H1 (cell line): Measurements from ENCODE around the gene MS4A6A. TPM values are rescaled to one million over a fixed set of nuclear protein-coding genes. Genes with fewer than 3 reads are reported as not detected.

Experiments used
- CTCF ChIA-PET: fragments of 300-600 bp; sonication (Branson Sonifier 250); formaldehyde crosslinking; loops from one replicate; lab custom pipeline; 2021; ENCODE audit not compliant: partially characterized antibody; lab: Charles Lee
- POLR2A ChIA-PET: fragments of 300-600 bp; sonication (Branson Sonifier 250); formaldehyde crosslinking; loops from one replicate; lab custom pipeline; 2021; ENCODE audit warnings: inconsistent platforms; ENCODE audit not compliant: partially characterized antibody; lab: Charles Lee
- DNase-seq, 2 experiments: peaks; one replicate each; pipeline versions ENCODE4 v3.0.0 to v3.0.0-alpha.2; 2010 to 2022; ENCODE audit warnings: low spot score in 2 of 2, low read depth in 1 of 2, mixed read lengths in 1 of 2
- FAIRE-seq: peaks from 2 replicates; lab custom pipeline; 2011; peaks lifted over from hg19 to GRCh38; lab: Jason Lieb, UNC
- H2AFZ ChIP-seq: 2 replicates; pipeline ENCODE4 v1.8.1; 2012; ENCODE audit warnings: low read length, inconsistent platforms
- H2AK5ac ChIP-seq: 2 replicates; pipeline ENCODE4 v1.6.1; 2013; ENCODE audit warnings: low read depth, low read length
- H2BK120ac ChIP-seq: replicated peaks from 2 replicates; pipeline ENCODE3; 2013; ENCODE audit warnings: low read depth, low read length, inconsistent platforms
- H2BK12ac ChIP-seq: 2 replicates; pipeline ENCODE4 v1.6.1; 2013; ENCODE audit warnings: low read depth, low read length
- H2BK15ac ChIP-seq: 2 replicates; pipeline ENCODE4 v1.6.1; 2013; ENCODE audit warnings: low read length
- H2BK20ac ChIP-seq: 2 replicates; pipeline ENCODE4 v1.6.1; 2013; ENCODE audit warnings: low read length
- H2BK5ac ChIP-seq: 2 replicates; pipeline ENCODE4 v1.6.1; 2013; ENCODE audit warnings: low read depth, low read length
- H3K14ac ChIP-seq: 2 replicates; pipeline ENCODE4 v1.6.1; 2013; ENCODE audit warnings: inconsistent platforms; ENCODE audit not compliant: insufficient read length
- H3K18ac ChIP-seq: 2 replicates; pipeline ENCODE4 v1.6.1; 2013; ENCODE audit warnings: low read length; ENCODE audit errors: extremely low read depth
- H3K23ac ChIP-seq: 2 replicates; pipeline ENCODE4 v1.6.1; 2013; ENCODE audit warnings: inconsistent platforms; ENCODE audit not compliant: insufficient read length
- H3K23me2 ChIP-seq: 2 replicates; pipeline ENCODE4 v1.6.1; 2013; ENCODE audit warnings: low read depth, low read length
- H3K27ac ChIP-seq: 2 replicates; pipeline ENCODE4 v1.6.1; 2011; ENCODE audit warnings: low read depth, low read length, inconsistent platforms
- H3K27me3 ChIP-seq, 4 experiments: replicated peaks in 1 of 4; 1 replicate in 1 of 4; 2 replicates in 3 of 4; pipeline versions ENCODE4 v1.6.1 to v1.8.1; 2011 to 2013; ENCODE audit warnings: low read length in 3 of 4, mild to moderate bottlenecking in 3 of 4, inconsistent platforms in 2 of 4, mixed read lengths in 2 of 4, moderate library complexity in 1 of 4; ENCODE audit not compliant: control insufficient read depth in 3 of 4, insufficient read depth in 3 of 4; ENCODE audit errors: extremely low read depth in 1 of 4
- H3K36me3 ChIP-seq, 4 experiments: 2 replicates each; pipeline versions ENCODE4 v1.6.1 to v1.8.1; 2011 to 2013; ENCODE audit warnings: mild to moderate bottlenecking in 4 of 4, low read length in 3 of 4, moderate library complexity in 2 of 4, control low read depth in 1 of 4, inconsistent platforms in 1 of 4; ENCODE audit not compliant: insufficient read depth in 4 of 4, control insufficient read depth in 2 of 4
- H3K4ac ChIP-seq: replicated peaks from 2 replicates; pipeline ENCODE3; 2013; ENCODE audit warnings: low read length, low read depth, mixed read lengths, inconsistent platforms; ENCODE audit not compliant: insufficient read length
- H3K4me1 ChIP-seq, 4 experiments: replicated peaks in 1 of 4; 1 replicate in 1 of 4; 2 replicates in 3 of 4; pipeline versions ENCODE4 v1.6.1 to v1.8.1; 2011 to 2013; ENCODE audit warnings: low read length in 3 of 4, inconsistent platforms in 2 of 4, mixed read lengths in 1 of 4; ENCODE audit not compliant: insufficient read depth in 4 of 4, control insufficient read depth in 3 of 4
- H3K4me2 ChIP-seq, 2 experiments: 2 replicates each; pipeline versions ENCODE4 v1.6.1 to v1.8.1; 2011 to 2013; ENCODE audit warnings: low read depth in 2 of 2, low read length in 2 of 2, control low read depth in 1 of 2, inconsistent platforms in 1 of 2, mild to moderate bottlenecking in 1 of 2; ENCODE audit not compliant: insufficient read depth in 1 of 2
- H3K4me3 ChIP-seq, 4 experiments: fragments of 200-600, 300-600 bp in 1 of 4; sonication (generic), shearing (Covaris generic), sonication (Bioruptor Twin) in 1 of 4; 2 replicates each; pipeline versions ENCODE4 v1.5.1 to v1.8.1; 2011 to 2016; ENCODE audit warnings: low read length in 4 of 4, low read depth in 3 of 4, control low read depth in 2 of 4, inconsistent platforms in 2 of 4, mild to moderate bottlenecking in 2 of 4, mixed read lengths in 1 of 4, moderate library complexity in 1 of 4; ENCODE audit not compliant: insufficient read depth in 2 of 4; ENCODE audit errors: extremely low read depth in 1 of 4
- H3K56ac ChIP-seq: replicated peaks from 2 replicates; pipeline ENCODE3; 2013; ENCODE audit warnings: low read depth, mild to moderate bottlenecking, mixed read lengths, low read length, inconsistent platforms; ENCODE audit not compliant: insufficient read length
- H3K79me1 ChIP-seq: 2 replicates; pipeline ENCODE4 v1.6.1; 2013; ENCODE audit warnings: low read depth, low read length, control low read depth
- H3K79me2 ChIP-seq, 2 experiments: 2 replicates each; pipeline versions ENCODE4 v1.6.1 to v1.8.1; 2012 to 2013; ENCODE audit warnings: low read length in 2 of 2, mild to moderate bottlenecking in 2 of 2, inconsistent platforms in 1 of 2; ENCODE audit not compliant: insufficient read depth in 2 of 2, control insufficient read depth in 1 of 2
- H3K9ac ChIP-seq, 4 experiments: replicated peaks in 1 of 4; 1 replicate in 1 of 4; 2 replicates in 3 of 4; pipeline versions ENCODE4 v1.6.1 to v1.8.1; 2011 to 2013; ENCODE audit warnings: low read depth in 3 of 4, low read length in 3 of 4, control low read depth in 2 of 4, mild to moderate bottlenecking in 2 of 4, moderate library complexity in 2 of 4, inconsistent platforms in 1 of 4; ENCODE audit errors: extremely low read depth in 1 of 4
- H3K9me3 ChIP-seq, 2 experiments: 2 replicates each; pipeline versions ENCODE4 v1.6.1 to v1.8.1; 2012 to 2013; ENCODE audit warnings: mild to moderate bottlenecking in 2 of 2, moderate library complexity in 2 of 2, control low read depth in 1 of 2, inconsistent platforms in 1 of 2, low read depth in 1 of 2, low read length in 1 of 2, mixed read lengths in 1 of 2; ENCODE audit not compliant: insufficient read depth in 2 of 2
- H4K20me1 ChIP-seq, 2 experiments: replicated peaks in 1 of 2; 2 replicates each; pipeline versions ENCODE3 to v1.8.1; 2011 to 2013; ENCODE audit warnings: inconsistent platforms in 2 of 2, low read length in 2 of 2, mild to moderate bottlenecking in 1 of 2; ENCODE audit not compliant: insufficient read depth in 2 of 2, control insufficient read depth in 1 of 2
- H4K5ac ChIP-seq: 2 replicates; pipeline ENCODE4 v1.6.1; 2013; ENCODE audit warnings: low read length, low read depth, mixed read lengths, inconsistent platforms; ENCODE audit not compliant: insufficient read length
- H4K8ac ChIP-seq: 2 replicates; pipeline ENCODE4 v1.8.0; 2013; ENCODE audit warnings: mild to moderate bottlenecking, moderate library complexity, low read length, inconsistent platforms; ENCODE audit not compliant: insufficient read depth; ENCODE audit errors: extremely low read depth
- H4K91ac ChIP-seq: replicated peaks from 2 replicates; pipeline ENCODE3; 2013; ENCODE audit warnings: low read length, mixed read lengths, inconsistent platforms; ENCODE audit not compliant: insufficient read length
- CTCF ChIP-seq, 3 experiments: IDR thresholded peaks; 1 replicate in 2 of 3; 2 replicates in 1 of 3; pipeline versions ENCODE4 v1.5.1 to v1.6.1; 2011; ENCODE audit warnings: low read length in 3 of 3, mild to moderate bottlenecking in 3 of 3, inconsistent platforms in 2 of 3, low read depth in 1 of 3, moderate library complexity in 1 of 3; ENCODE audit not compliant: insufficient read depth in 1 of 3; ENCODE audit errors: control extremely low read depth in 1 of 3
- HDAC6 ChIP-seq: IDR thresholded peaks from one replicate; pipeline ENCODE4 v1.7.1; 2012; ENCODE audit warnings: low read depth, mild to moderate bottlenecking, inconsistent platforms, low read length, moderate library complexity
- KDM1A ChIP-seq: fragments of 200-600, 300-600 bp; sonication (generic); IDR thresholded peaks from 2 replicates; pipeline ENCODE4 v1.7.1; 2016; ENCODE audit warnings: mild to moderate bottlenecking, low read length, borderline replicate concordance
- RFX5 ChIP-seq: IDR thresholded peaks from 2 replicates; pipeline ENCODE4 v1.6.1; 2011; ENCODE audit warnings: low read depth, low read length, improper control_type of control experiment, borderline replicate concordance
- TEAD4 ChIP-seq: IDR thresholded peaks from 2 replicates; pipeline ENCODE4 v1.6.1; 2012; ENCODE audit warnings: low read depth, low read length, inconsistent platforms, mixed read lengths
- YY1 ChIP-seq: IDR thresholded peaks from 2 replicates; pipeline ENCODE4 v1.6.1; 2011; ENCODE audit warnings: low read depth, mild to moderate bottlenecking, low read length
- WGBS, 2 experiments: shearing (Covaris generic) in 1 of 2; methylation state at CpG; one replicate each; pipeline versions ENCODE4 v1.1.6 to v1.1.7; 2013 to 2015; ENCODE audit warnings: low lambda C conversion rate in 2 of 2, mixed read lengths in 2 of 2, inconsistent platforms in 1 of 2, low coverage in 1 of 2, missing lambda C conversion rate in 1 of 2; ENCODE audit not compliant: insufficient replicate concordance in 2 of 2, insufficient coverage in 1 of 2, insufficient read length in 1 of 2; ENCODE audit errors: extremely low coverage in 1 of 2, missing lambda C conversion rate in 1 of 2; 5-methylcytosine and 5-hydroxymethylcytosine counted together
- long read RNA-seq, 2 experiments: library from RNA in 1 of 2; library from capped mRNA in 1 of 2; stranded (forward); transcript quantifications; one replicate each; pipeline ENCODE4 v2.0.0, GENCODE V29; 2021; ENCODE audit warnings: inconsistent platforms in 1 of 2
- polyA minus RNA-seq, 3 experiments: library from RNA; depleted of rRNA, polyadenylated mRNA; stranded (reverse); fragments of >200 nt; gene quantifications; 1 replicate in 2 of 3; 2 replicates in 1 of 3; pipeline ENCODE4 v1.2.3, GENCODE V29; 2011
- polyA plus RNA-seq, 7 experiments: library from polyadenylated mRNA; depleted of rRNA in 3 of 7; stranded (reverse) in 5 of 7; unstranded in 2 of 7; fragments of >200 nt in 5 of 7; fragments of 200-250 nt in 2 of 7; gene quantifications; 1 replicate in 5 of 7; 2 replicates in 1 of 7; 4 replicates in 1 of 7; pipeline versions ENCODE4 v1.2.1 to v1.2.3, GENCODE V29; 2011 to 2013; ENCODE audit warnings: missing spikeins in 2 of 7, mixed read lengths in 2 of 7
- total RNA-seq: library from RNA; stranded (reverse); fragmentation: NEBNext Ultra II Directional; extraction: Animal tissue kit (Norgen Biotek cat#: 25700); gene quantifications from 2 replicates; pipeline ENCODE4 v1.2.1, GENCODE V29; 2021

Gene MS4A6A, protein sequence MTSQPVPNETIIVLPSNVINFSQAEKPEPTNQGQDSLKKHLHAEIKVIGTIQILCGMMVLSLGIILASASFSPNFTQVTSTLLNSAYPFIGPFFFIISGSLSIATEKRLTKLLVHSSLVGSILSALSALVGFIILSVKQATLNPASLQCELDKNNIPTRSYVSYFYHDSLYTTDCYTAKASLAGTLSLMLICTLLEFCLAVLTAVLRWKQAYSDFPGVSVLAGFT
- total RNA-seq (not detected in 2 replicates), polyA plus RNA-seq (2011; rRNA removed) (not detected in 2 replicates), polyA minus RNA-seq (2011; rRNA and poly(A)+ RNA removed) (not detected in 2 replicates)
- polyA plus RNA-seq (2011; cell fraction: cytosol; rRNA removed) = 0.08 TPM
- polyA plus RNA-seq (2011; cell fraction: nucleus; rRNA removed) = not detected
- not detected in 4 replicates for polyA plus RNA-seq (2012, experiment 1 of 2)
- polyA plus RNA-seq (2012, experiment 2 of 2) = not detected
- not detected for polyA plus RNA-seq (2013, experiment 1 of 2)
- not detected for polyA plus RNA-seq (2013, experiment 2 of 2)
- polyA minus RNA-seq (2011; cell fraction: cytosol; rRNA and poly(A)+ RNA removed) = not detected
- not detected for polyA minus RNA-seq (2011; cell fraction: nucleus; rRNA and poly(A)+ RNA removed)
- long read RNA-seq, experiment 1 = 0 reads
- long read RNA-seq, experiment 2 = 0 reads

DNA sequence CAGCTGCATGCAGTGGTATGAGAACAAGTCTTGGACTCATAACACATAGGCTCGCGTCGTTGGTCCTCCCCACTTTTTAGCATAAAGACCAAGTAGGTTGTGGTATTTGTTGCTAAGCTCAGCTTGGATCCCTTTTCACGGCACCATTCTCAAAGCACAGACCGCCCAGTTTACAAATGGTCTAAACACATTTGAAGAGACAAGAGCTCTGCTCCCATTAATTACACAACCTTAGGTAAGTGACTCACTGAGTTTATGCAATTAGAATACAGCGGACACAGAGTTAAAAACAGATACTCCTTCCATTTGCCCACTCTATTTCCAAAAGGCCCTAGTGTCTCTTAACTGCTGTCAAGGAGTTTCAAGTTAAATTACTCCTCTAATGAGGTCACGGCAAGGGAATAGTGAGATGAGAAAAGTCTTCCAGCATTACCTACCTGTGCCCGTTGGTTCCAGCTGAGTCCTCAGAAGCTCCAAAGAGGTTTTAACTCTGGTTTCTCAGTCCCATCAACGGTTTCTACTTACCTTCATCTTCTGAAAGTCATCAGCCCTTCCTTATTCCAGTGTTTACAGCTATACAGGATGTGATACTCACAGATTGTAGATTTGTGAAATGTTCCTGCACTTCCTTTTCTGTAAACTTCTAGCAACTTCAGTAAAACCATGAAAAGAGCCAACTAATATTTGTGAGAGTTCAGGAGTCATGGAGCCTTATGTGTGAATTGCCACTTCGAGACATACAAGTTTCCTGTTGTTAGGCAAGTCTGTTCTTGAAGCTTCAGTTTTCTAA is at the start of gene MS4A6A:
Gene MS4A6A (minus strand): TSS at position 543 of the 790 bp plus-strand sequence. CDS start 1,356 bp downstream, outside the sequence.
- no peak within 1 kb of the TSS for H3K27ac ChIP-seq

More for the DNA sequence above, at the start of gene MS4A6A:
- Histone ChIP-seq H3K9me3 (peaks cover 5 to 7% of the 10 kb centered on the region in 2 experiments; a peak in 2 of 4 replicates), H3K27me3 (no peaks in the 10 kb centered on the region), H4K20me1 (no peaks in the 10 kb centered on the region), H4K91ac (no peak within 1 kb of the TSS), H3K14ac (no peak within 1 kb of the TSS), H3K4me1 (0 out of 7 replicates have a peak, but pooled peaks cover 0 to 2% (median 0%) of the 10 kb centered on the region in 4 experiments), H2AFZ (peak within 1 kb of the TSS; percentile 34; the same call in 1 of the 2 replicates), H3K79me2 (no peaks in the 10 kb centered on the region), H3K4me3 (no peak within 1 kb of the TSS), H3K79me1 (no peaks in the 10 kb centered on the region), H2BK120ac (no peak within 1 kb of the TSS), H3K36me3 (no peaks in the 10 kb centered on the region), H4K8ac (no peak within 1 kb of the TSS), H3K56ac (no peak within 1 kb of the TSS), H2BK20ac (no peak within 1 kb of the TSS), H3K4ac (no peak within 1 kb of the TSS), H2AK5ac (no peak within 1 kb of the TSS), H3K23ac (no peak within 1 kb of the TSS), H2BK15ac (no peak within 1 kb of the TSS), H4K5ac (no peak within 1 kb of the TSS), H3K9ac (no peak within 1 kb of the TSS), H2BK5ac (no peak within 1 kb of the TSS), H3K23me2 (no peaks in the 10 kb centered on the region; the same call in 1 of the 2 replicates), H3K18ac (no peak within 1 kb of the TSS), H3K4me2 (no peak within 1 kb of the TSS), H2BK12ac (no peak within 1 kb of the TSS)
- ChIA-PET POLR2A (no interaction called here), CTCF (interaction anchor here (1.2 to 3.7 kb wide), 4 partner anchors 10 to 166 kb away, joined by 3 to 18 read pairs (median 4); no protein-coding TSS in a partner anchor)
- FAIRE-seq (no peak), DNase-seq (no peak)
- TF ChIP-seq RFX5 = no peak
- TF ChIP-seq YY1 = no peak
- TF ChIP-seq KDM1A = no peak
- no peak for TF ChIP-seq HDAC6
- no peak for TF ChIP-seq CTCF (IDR thresholded peaks at IDR 0.05; ENCODE audit: control extremely low read depth in 1 of 3, insufficient read depth in 1 of 3, low read depth in 1 of 3, low read length in 3 of 3)
- no peak for TF ChIP-seq TEAD4
- 83% methylated on average over 10 of the region's 10 CpGs; no CpG with 5 or more reads in 1 of the 2 experiments for WGBS, 2 experiments
